GM23338 (cell line): Measurements from ENCODE around the gene RYR3. TPM values are rescaled to one million over a fixed set of nuclear protein-coding genes. Genes with fewer than 3 reads are reported as not detected.

Experiments
- ATAC-seq: fragments of 200-7000 bp; cut with Tn5 transposase; 3 replicates; pipeline ENCODE4 v1.9.1; 2020
- DNase-seq: peaks from one replicate; pipeline ENCODE4 v3.0.0-alpha.2; 2015; ENCODE audit warnings: low spot score
- H2AFZ ChIP-seq: fragments of 200-600 bp; sonication (generic); 2 replicates; pipeline ENCODE4 v1.8.0; 2016; ENCODE audit warnings: antibody characterized with exemption, mild to moderate bottlenecking, moderate library complexity
- H3F3A ChIP-seq: fragments of 200-600 bp; sonication (generic); replicated peaks from 2 replicates; pipeline ENCODE4 v1.8.0; 2017; ENCODE audit warnings: antibody characterized with exemption, mixed run types, low read depth
- H3K27ac ChIP-seq: fragments of 200-600 bp; sonication (generic); 2 replicates; pipeline ENCODE4 v1.6.1; 2016; ENCODE audit warnings: low read depth
- H3K27me3 ChIP-seq: fragments of 200-600 bp; sonication (generic); 2 replicates; pipeline ENCODE4 v1.8.0; 2016; ENCODE audit warnings: mild to moderate bottlenecking, mixed run types, moderate library complexity; ENCODE audit not compliant: insufficient read depth
- H3K36me3 ChIP-seq: fragments of 200-600 bp; sonication (generic); 2 replicates; pipeline ENCODE4 v1.8.0; 2016; ENCODE audit warnings: mild to moderate bottlenecking; ENCODE audit not compliant: insufficient read depth
- H3K4me1 ChIP-seq: fragments of 200-600 bp; sonication (generic); 2 replicates; pipeline ENCODE4 v1.8.0; 2016; ENCODE audit warnings: mild to moderate bottlenecking, moderate library complexity; ENCODE audit not compliant: insufficient read depth
- H3K4me2 ChIP-seq: fragments of 200-600 bp; sonication (generic); 2 replicates; pipeline ENCODE4 v1.7.1; 2017; ENCODE audit warnings: mixed run types
- H3K4me3 ChIP-seq: fragments of 200-600 bp; sonication (generic); 2 replicates; pipeline ENCODE4 v1.6.1; 2016; ENCODE audit warnings: mixed run types
- H3K79me2 ChIP-seq: fragments of 200-600 bp; sonication (generic); replicated peaks from 2 replicates; pipeline ENCODE4 v1.8.0; 2017; ENCODE audit warnings: mild to moderate bottlenecking; ENCODE audit not compliant: insufficient read depth
- H3K9me2 ChIP-seq: fragments of 200-600 bp; sonication (generic); 2 replicates; pipeline ENCODE4 v1.8.0; 2017; ENCODE audit not compliant: insufficient read depth
- H4K20me1 ChIP-seq: fragments of 200-600 bp; sonication (generic); replicated peaks from 2 replicates; pipeline ENCODE4 v1.8.0; 2017; ENCODE audit warnings: mild to moderate bottlenecking; ENCODE audit not compliant: insufficient read depth
- H3K27ac Mint-ChIP-seq: 2 replicates; pipeline ENCODE4 v1.8.0; 2020; ENCODE audit warnings: inconsistent platforms, mild to moderate bottlenecking, moderate library complexity, mixed read lengths
- H3K27me3 Mint-ChIP-seq: 3 replicates; pipeline ENCODE4 v1.8.0; 2022; ENCODE audit warnings: low read depth, mild to moderate bottlenecking, moderate library complexity, mixed read lengths, inconsistent platforms; ENCODE audit not compliant: insufficient read depth, poor library complexity
- H3K36me3 Mint-ChIP-seq: 3 replicates; pipeline ENCODE4 v1.8.0; 2021; ENCODE audit warnings: low read depth, mild to moderate bottlenecking, inconsistent platforms, moderate library complexity, mixed read lengths
- H3K4me1 Mint-ChIP-seq: 3 replicates; pipeline ENCODE4 v1.8.0; 2020; ENCODE audit warnings: mild to moderate bottlenecking, inconsistent platforms, mixed read lengths
- H3K4me3 Mint-ChIP-seq: 3 replicates; pipeline ENCODE4 v1.8.0; 2021; ENCODE audit warnings: moderate library complexity, mild to moderate bottlenecking, inconsistent platforms, mixed read lengths
- H3K9me3 Mint-ChIP-seq: 3 replicates; pipeline ENCODE4 v1.8.0; 2020; ENCODE audit warnings: moderate library complexity, mild to moderate bottlenecking, inconsistent platforms, mixed read lengths
- CTCF ChIP-seq, 2 experiments: fragments of 200-600 bp in 1 of 2; sonication (generic) in 1 of 2; conservative IDR thresholded peaks; 2 replicates each; pipeline versions ENCODE4 v1.5.1 to v1.6.1; 2016 to 2017; ENCODE audit warnings: antibody characterized with exemption in 2 of 2, low read depth in 2 of 2, mild to moderate bottlenecking in 2 of 2, moderate library complexity in 1 of 2
- ETS1 ChIP-seq: IDR thresholded peaks from 2 replicates; pipeline ENCODE4 v1.6.1; 2016; ENCODE audit warnings: antibody characterized with exemption
- EZH2phosphoT487 ChIP-seq: fragments of 200-600 bp; sonication (generic); IDR thresholded peaks from one replicate; pipeline ENCODE4 v1.8.1; 2018; ENCODE audit warnings: antibody characterized with exemption; ENCODE audit not compliant: unreplicated experiment
- JUNB ChIP-seq: IDR thresholded peaks from one replicate; pipeline ENCODE4 v1.6.1; 2016; ENCODE audit warnings: antibody characterized with exemption; ENCODE audit not compliant: unreplicated experiment
- NANOG ChIP-seq: IDR thresholded peaks from 2 replicates; pipeline ENCODE4 v1.6.1; 2016; ENCODE audit warnings: antibody characterized with exemption, borderline replicate concordance
- POLR2AphosphoS5 ChIP-seq: IDR thresholded peaks from 2 replicates; pipeline ENCODE4 v1.6.1; 2016; ENCODE audit warnings: antibody characterized with exemption, low read depth
- REST ChIP-seq: IDR thresholded peaks from one replicate; pipeline ENCODE4 v1.6.1; 2018; ENCODE audit warnings: antibody characterized with exemption; ENCODE audit not compliant: unreplicated experiment
- ZNF114 ChIP-seq: fragments of 250-450 bp; sonication (Bioruptor Pico); IDR thresholded peaks from 2 replicates; pipeline ENCODE4 v1.5.0; 2020; ENCODE audit warnings: mild to moderate bottlenecking, moderate library complexity
- ZNF331 ChIP-seq: fragments of 250-450 bp; sonication (Bioruptor Pico); IDR thresholded peaks from 2 replicates; pipeline ENCODE4 v1.5.0; 2020; ENCODE audit warnings: low read depth, mild to moderate bottlenecking, moderate library complexity
- ZNF462 ChIP-seq: fragments of 250-450 bp; sonication (Bioruptor Pico); IDR thresholded peaks from 2 replicates; pipeline ENCODE4 v1.5.0; 2020; ENCODE audit warnings: mild to moderate bottlenecking, moderate library complexity
- polyA plus RNA-seq: library from polyadenylated mRNA; unstranded; fragments of >200 nt; fragmentation: Nextera tagmentation; extraction: Ambion mirVana; gene quantifications from 2 replicates; pipeline ENCODE4 v1.2.1, GENCODE V29; 2016
- total RNA-seq: library from RNA; depleted of rRNA; stranded (reverse); fragments of >200 nt; shearing (Covaris generic); gene quantifications from 2 replicates; pipeline ENCODE4 v1.2.3, GENCODE V29; 2014

Gene RYR3
- total and polyA plus RNA-seq, 2 experiments from 2014 or later: 1.1 to 1.2 TPM

- no peaks in the 10 kb centered on the region for H3K79me2 ChIP-seq
- ATAC-seq (no peak), DNase-seq (no peak)
- H3K9me2 ChIP-seq: no peaks in the 10 kb centered on the region
- H3K27ac Mint-ChIP-seq: no peak overlapping the region
- no peaks in the 10 kb centered on the region for H3K4me1 ChIP-seq
- no peak overlapping the region for H3K4me3 Mint-ChIP-seq
- H3F3A ChIP-seq: no peaks in the 10 kb centered on the region
- no peaks in the 10 kb centered on the region for H3K27me3 Mint-ChIP-seq
- H3K4me1 Mint-ChIP-seq: peaks cover 7% of the 10 kb centered on the region
- H3K27me3 ChIP-seq: no peaks in the 10 kb centered on the region
- H3K36me3 ChIP-seq: no peaks in the 10 kb centered on the region
- H3K4me2 ChIP-seq: no peak overlapping the region
- no peak overlapping the region for H3K4me3 ChIP-seq
- H4K20me1 ChIP-seq: no peaks in the 10 kb centered on the region
- H3K36me3 Mint-ChIP-seq: 0 out of 3 replicates have a peak, but pooled peaks cover 1% of the 10 kb centered on the region
- TF ChIP-seq ETS1 (no peak), NANOG (no peak), CTCF (conservative IDR thresholded peaks at IDR 0.05; ENCODE audit: low read depth in 2 of 2) (no peak), JUNB (no peak), POLR2AphosphoS5 (no peak), ZNF114 (CRISPR knock-in tag) (no peak), REST (no peak)
- no peak overlapping the region for H2AFZ ChIP-seq
- no peak overlapping the region for H3K27ac ChIP-seq
- peaks cover 3% of the 10 kb centered on the region; the same call in 2 of the 3 replicates for H3K9me3 Mint-ChIP-seq
These were observed 33.3 kb downstream of the RYR3 start for GRCh38 chr15:33344111-33344510.

- H2AFZ ChIP-seq: no peak overlapping the region
- H3K79me2 ChIP-seq: no peaks in the 10 kb centered on the region
- no peak overlapping the region for H3K27ac Mint-ChIP-seq
- TF ChIP-seq ZNF462 (CRISPR knock-in tag) (no peak), ZNF114 (CRISPR knock-in tag) (no peak), EZH2phosphoT487 (no peak), ZNF331 (CRISPR knock-in tag) (no peak)
These were observed 33.8 kb downstream of the RYR3 start for GRCh38 chr15:33344530-33344929.

More at GRCh38 chr15:33344530-33344929, 33.8 kb downstream of the RYR3 start:
- Histone ChIP-seq H3K4me2 (no peak overlapping the region), H3K4me1 (no peaks in the 10 kb centered on the region), H4K20me1 (no peaks in the 10 kb centered on the region), H3K27ac (no peak overlapping the region), H3K27me3 (no peaks in the 10 kb centered on the region), H3K9me2 (no peaks in the 10 kb centered on the region), H3F3A (no peaks in the 10 kb centered on the region), H3K36me3 (no peaks in the 10 kb centered on the region), H3K4me3 (no peak overlapping the region)
- DNase-seq (no peak), ATAC-seq (no peak)
- Mint-ChIP-seq H3K36me3 (no peaks in the 10 kb centered on the region), H3K4me3 (no peak overlapping the region), H3K27me3 (no peaks in the 10 kb centered on the region), H3K9me3 (no peaks in the 10 kb centered on the region), H3K4me1 (peaks cover 7% of the 10 kb centered on the region)
